Lung (tissue), 16 donors: ENCODE results near the gene TNNT3. TPM values are rescaled to one million over a fixed set of nuclear protein-coding genes. Genes with fewer than 3 reads are reported as not detected.

Experiments
- ATAC-seq: fragments of 200-7000 bp; cut with Tn5 transposase; one replicate; pipeline ENCODE4 v1.9.1; 2020; ENCODE audit warnings: moderate number of reproducible peaks; ENCODE audit not compliant: insufficient read depth, low FRiP score
- DNase-seq, 3 donors: peaks; one replicate each; pipeline ENCODE4 v3.0.0-alpha.2; 2013 to 2017
- H3K27ac ChIP-seq, 2 donors: one replicate each; pipeline ENCODE4 v1.5.1; 2013; ENCODE audit warnings: mild to moderate bottlenecking in 2 of 2, moderate library complexity in 2 of 2, control low read depth in 1 of 2, inconsistent platforms in 1 of 2, low read depth in 1 of 2, low read length in 1 of 2
- H3K27me3 ChIP-seq, 3 donors: one replicate each; pipeline ENCODE4 v1.5.1; 2013; ENCODE audit warnings: low read length in 2 of 3; ENCODE audit not compliant: control insufficient read depth in 3 of 3, insufficient read depth in 3 of 3
- H3K36me3 ChIP-seq, 4 donors: one replicate each; pipeline ENCODE4 v1.5.1; 2013; ENCODE audit warnings: low read length in 4 of 4, mild to moderate bottlenecking in 1 of 4, moderate library complexity in 1 of 4; ENCODE audit not compliant: control insufficient read depth in 4 of 4, insufficient read depth in 4 of 4
- H3K4me1 ChIP-seq, 5 donors: one replicate each; pipeline ENCODE4 v1.5.1; 2013; ENCODE audit warnings: low read length in 5 of 5, mild to moderate bottlenecking in 2 of 5, moderate library complexity in 1 of 5; ENCODE audit not compliant: control insufficient read depth in 5 of 5, insufficient read depth in 5 of 5
- H3K4me3 ChIP-seq: one replicate; pipeline ENCODE4 v1.5.1; 2013; ENCODE audit warnings: mild to moderate bottlenecking, control low read depth, moderate library complexity
- H3K9ac ChIP-seq, 2 donors: one replicate each; pipeline ENCODE4 v1.5.1; 2013; ENCODE audit warnings: low read length in 2 of 2, control low read depth in 1 of 2; ENCODE audit not compliant: insufficient read depth in 1 of 2
- H3K9me3 ChIP-seq, 4 donors: one replicate each; pipeline ENCODE4 v1.5.1; 2013; ENCODE audit warnings: low read length in 3 of 4, mild to moderate bottlenecking in 1 of 4, moderate library complexity in 1 of 4; ENCODE audit not compliant: control insufficient read depth in 4 of 4, insufficient read depth in 3 of 4
- WGBS, 2 donors: extraction: QIAGEN DNeasy Blood & Tissue Kit; methylation state at CpG; one replicate each; pipeline ENCODE4 v1.1.7; 2013; 5-methylcytosine and 5-hydroxymethylcytosine counted together
- long read RNA-seq, 5 donors: transcript quantifications; one replicate each; lab custom pipeline, GENCODE V29; 2026
- polyA plus RNA-seq, 2 donors: library from polyadenylated mRNA; stranded (reverse); fragments of 200-250 nt; gene quantifications; one replicate each; pipeline ENCODE4 v1.2.1, GENCODE V29; 2013
- total RNA-seq, 2 donors: library from RNA; depleted of rRNA in 1 of 2; stranded (reverse); fragments of >200 nt in 1 of 2; gene quantifications; one replicate each; pipeline ENCODE4 v1.2.1, GENCODE V29; 2014 to 2021
- TF ChIP-seq, protein P1 (sequence below): IDR thresholded peaks from 2 replicates; pipeline ENCODE4 v1.5.1; 2012; ENCODE audit warnings: mild to moderate bottlenecking; ENCODE audit errors: control extremely low read depth, extremely low read depth
- donor health status: control.
- donor health status: control.
- donor health status: Bipolar disorder and iron deficiency.
- donor health status: healthy.
- donor health status: DM: yes; HTN: yes; CAD: no.

The TNNT3 gene
- total RNA-seq (1 to 10 TPM; 7.1 to 8.0 TPM), polyA plus RNA-seq (1 to 10 TPM; 1.6 to 3.0 TPM)
- long read RNA-seq, donor 1 = 0 reads
- long read RNA-seq, donor 2 = 0 reads
- long read RNA-seq, donor 3 = 0 reads
- long read RNA-seq, donor 4 = 0 reads
- long read RNA-seq, donor 5 = 0 reads

DNA sequence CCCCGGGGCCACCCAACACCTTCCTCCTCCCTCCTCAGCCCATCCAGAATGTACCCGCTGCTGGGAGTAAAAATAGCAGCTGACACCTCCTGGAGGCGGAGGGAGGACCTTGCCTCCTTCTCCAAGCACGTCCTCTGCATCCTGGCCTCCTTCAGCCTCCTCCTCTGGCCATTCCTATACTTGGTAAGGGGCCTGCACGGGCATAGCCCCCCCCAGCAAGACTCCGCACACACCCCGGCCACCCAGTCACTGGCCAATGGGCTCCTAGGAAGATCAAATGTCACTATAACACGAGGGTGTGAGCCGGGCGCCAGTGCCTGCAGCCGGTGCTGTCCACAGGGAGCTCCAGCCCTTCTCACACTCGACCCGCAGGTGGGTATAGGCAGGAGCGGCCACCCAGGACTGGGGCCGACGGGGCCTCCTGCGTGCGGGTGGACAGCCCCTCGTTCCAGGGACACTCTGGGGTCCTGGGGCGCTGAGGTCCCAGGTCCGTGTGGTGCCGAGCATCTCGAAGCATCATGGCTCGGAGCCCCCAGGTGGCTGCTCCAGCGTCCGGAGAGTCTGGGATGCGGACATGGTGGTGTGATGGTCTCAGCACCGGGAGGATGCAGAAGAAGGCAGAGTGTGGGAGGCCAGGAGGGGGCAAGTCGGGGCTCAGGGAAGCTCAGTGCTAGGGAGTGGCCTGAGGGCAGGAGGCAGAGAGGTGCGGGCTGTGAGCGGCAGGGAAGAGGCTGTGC lies at the start of gene TNNT3:
Gene TNNT3, plus strand, starts transcription at position 313 of the 737 bp plus-strand sequence. CDS start 3,172 bp downstream, outside the sequence.
- peaks cover 0 to 1% (median 0%) of the 10 kb centered on the region in 4 donors for H3K9me3 ChIP-seq
- peaks cover 0 to 33% (median 9%) of the 10 kb centered on the region in 5 donors for H3K4me1 ChIP-seq
- H3K9ac ChIP-seq = no peak within 1 kb of the TSS
- H3K36me3 ChIP-seq = no peaks in the 10 kb centered on the region
- peak within 1 kb of the TSS in 1 of 2 donors; percentile 11 for H3K27ac ChIP-seq
- no peaks in the 10 kb centered on the region for H3K27me3 ChIP-seq
- DNase-seq (peak in 1 of 3 donors; percentile 52), ATAC-seq (no peak)
- TF ChIP-seq, protein P1, sequence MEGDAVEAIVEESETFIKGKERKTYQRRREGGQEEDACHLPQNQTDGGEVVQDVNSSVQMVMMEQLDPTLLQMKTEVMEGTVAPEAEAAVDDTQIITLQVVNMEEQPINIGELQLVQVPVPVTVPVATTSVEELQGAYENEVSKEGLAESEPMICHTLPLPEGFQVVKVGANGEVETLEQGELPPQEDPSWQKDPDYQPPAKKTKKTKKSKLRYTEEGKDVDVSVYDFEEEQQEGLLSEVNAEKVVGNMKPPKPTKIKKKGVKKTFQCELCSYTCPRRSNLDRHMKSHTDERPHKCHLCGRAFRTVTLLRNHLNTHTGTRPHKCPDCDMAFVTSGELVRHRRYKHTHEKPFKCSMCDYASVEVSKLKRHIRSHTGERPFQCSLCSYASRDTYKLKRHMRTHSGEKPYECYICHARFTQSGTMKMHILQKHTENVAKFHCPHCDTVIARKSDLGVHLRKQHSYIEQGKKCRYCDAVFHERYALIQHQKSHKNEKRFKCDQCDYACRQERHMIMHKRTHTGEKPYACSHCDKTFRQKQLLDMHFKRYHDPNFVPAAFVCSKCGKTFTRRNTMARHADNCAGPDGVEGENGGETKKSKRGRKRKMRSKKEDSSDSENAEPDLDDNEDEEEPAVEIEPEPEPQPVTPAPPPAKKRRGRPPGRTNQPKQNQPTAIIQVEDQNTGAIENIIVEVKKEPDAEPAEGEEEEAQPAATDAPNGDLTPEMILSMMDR = no peak
- H3K4me3 ChIP-seq = no peak within 1 kb of the TSS
- 83 to 88% methylated on average over 30 to 31 of the region's 31 CpGs for WGBS, 2 donors

DNA sequence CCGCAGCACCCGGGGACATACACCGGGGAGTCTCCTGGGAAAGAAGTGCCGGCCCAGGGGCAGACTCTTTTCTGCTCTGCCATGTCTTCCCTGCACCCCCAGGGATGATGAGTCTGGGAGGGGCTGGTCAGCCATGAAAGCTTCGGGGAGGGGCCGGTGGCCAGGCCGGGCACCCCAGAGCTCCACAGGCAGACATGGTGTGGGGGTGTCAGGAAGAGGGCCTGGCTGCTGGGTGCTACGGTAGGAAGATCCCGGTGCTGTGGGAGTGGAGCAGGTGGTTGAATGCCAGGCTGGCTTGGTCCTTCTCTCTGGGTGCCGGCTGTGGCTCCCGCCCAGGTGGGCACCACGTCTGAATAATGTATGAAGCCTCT lies 49.2 kb upstream of the TNNT3 start:
- Histone ChIP-seq H3K9me3 (no peaks in the 10 kb centered on the region), H3K27ac (no peak overlapping the region), H3K4me1 (peaks cover 0 to 3% (median 0%) of the 10 kb centered on the region in 5 donors), H3K36me3 (no peaks in the 10 kb centered on the region), H3K27me3 (peaks cover 0 to 16% (median 3%) of the 10 kb centered on the region in 3 donors), H3K4me3 (no peak overlapping the region), H3K9ac (no peak overlapping the region)
- DNase-seq (no peak), ATAC-seq (no peak)
- TF ChIP-seq, protein P1 = no peak
- WGBS, 2 donors = 81 to 88% methylated on average over 11 to 12 of the region's 12 CpGs

DNA sequence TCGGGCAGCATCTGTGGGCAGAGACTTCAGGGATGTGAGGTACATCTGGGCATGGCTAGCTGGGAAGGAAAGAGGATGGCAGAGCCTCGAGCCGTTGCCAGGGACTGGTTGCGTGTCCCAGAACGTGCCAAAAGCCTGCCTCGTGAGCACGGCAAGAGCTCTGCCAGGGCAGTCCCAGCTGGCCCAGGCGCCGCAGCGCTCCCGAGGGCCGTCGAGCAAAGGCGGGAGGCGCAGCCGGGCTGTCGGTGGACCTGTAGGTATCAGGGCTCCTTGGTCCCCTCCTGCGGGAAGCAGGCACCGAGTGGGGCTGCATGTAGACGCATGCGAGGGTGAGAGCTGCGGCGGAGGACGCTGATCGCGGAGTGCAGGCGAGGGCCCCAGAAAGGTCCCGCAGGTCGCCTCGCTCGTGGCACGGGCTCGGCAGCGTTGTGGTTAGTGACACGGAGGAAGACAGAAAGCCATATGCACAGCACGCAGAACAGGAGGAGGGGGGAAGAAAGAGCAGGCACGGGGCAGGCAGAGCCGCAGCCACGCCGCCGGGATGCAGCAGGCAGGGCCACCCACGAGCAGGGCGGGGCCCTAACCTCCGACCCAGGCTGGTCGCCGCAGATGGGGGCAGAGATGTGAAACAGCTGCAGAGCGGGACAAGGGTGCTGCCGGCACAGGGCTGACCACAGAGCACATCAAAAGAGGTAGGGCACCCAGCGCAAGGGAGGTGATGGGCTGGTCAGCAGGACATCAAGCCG lies 48.6 kb upstream of the TNNT3 start:
- WGBS, 2 donors = 34 to 66% methylated on average over 50 of the region's 50 CpGs
- no peaks in the 10 kb centered on the region for H3K9me3 ChIP-seq
- H3K4me3 ChIP-seq = no peak overlapping the region
- no peak overlapping the region for H3K9ac ChIP-seq
- no peaks in the 10 kb centered on the region for H3K36me3 ChIP-seq
- H3K4me1 ChIP-seq = peaks cover 0 to 3% (median 0%) of the 10 kb centered on the region in 5 donors
- H3K27ac ChIP-seq = no peak overlapping the region
- no peak for DNase-seq
- no peak for ATAC-seq
- H3K27me3 ChIP-seq = peaks cover 0 to 16% (median 3%) of the 10 kb centered on the region in 3 donors
- TF ChIP-seq, protein P1 = no peak
